ENCODE measurements around the gene ZNF541.
"Not testable (repeated sequence)": the region's sequence is repeated elsewhere in the genome, so short reads cannot be mapped to it uniquely, and the experiment has no call there.

Gene ZNF541

GRCh38 chr19:47598407-47599349 is 25.7 kb upstream of the ZNF541 start:
- Histone ChIP-seq H3K4me3 (ENCODE audit: low read length) (peak overlapping the region; percentile 82), H3K4me2 (ENCODE audit: low read length) (peak overlapping the region; percentile 94), H3K27me3 (ENCODE audit: control insufficient read depth, insufficient read depth, low read length) (no peaks in the 10 kb centered on the region), H3K9ac (ENCODE audit: low read depth, low read length) (peak overlapping the region; percentile 89), H3K36me3 (ENCODE audit: insufficient read depth, low read length) (no peaks in the 10 kb centered on the region), H3K9me3 (replicated peaks; ENCODE audit: low read length) (no peaks in the 10 kb centered on the region), H3K4me1 (ENCODE audit: control insufficient read depth, insufficient read depth, low read length) (peaks cover 22% of the 10 kb centered on the region)

DNA sequence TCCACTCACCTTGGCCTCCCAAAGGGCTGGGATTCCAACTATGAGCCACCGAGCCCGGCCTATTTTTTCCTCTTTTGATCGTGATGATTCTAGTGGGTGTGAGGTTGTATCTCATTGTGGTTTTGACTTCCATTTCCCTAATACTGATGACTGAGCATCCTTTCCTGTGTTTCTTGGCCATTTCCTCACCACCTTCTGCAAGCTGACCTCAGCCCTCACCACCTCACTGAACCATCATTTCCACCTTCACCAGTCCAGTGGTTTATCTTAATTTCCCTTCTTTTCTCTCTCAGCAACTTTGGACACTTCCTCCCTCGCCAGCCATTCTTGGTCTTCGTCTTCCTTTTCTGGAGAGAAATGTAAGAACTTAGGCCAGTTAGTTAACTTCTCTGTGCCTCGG is 23.0 kb upstream of the ZNF541 start:
- H3K9ac ChIP-seq (ENCODE audit: low read depth, low read length): no peak overlapping the region
- H3K4me2 ChIP-seq (ENCODE audit: low read length): no peak overlapping the region
- H3K4me1 ChIP-seq (ENCODE audit: control insufficient read depth, insufficient read depth, low read length): peaks cover 22% of the 10 kb centered on the region
- H3K9me3 ChIP-seq (replicated peaks; ENCODE audit: low read length): no peaks in the 10 kb centered on the region
- H3K27me3 ChIP-seq (ENCODE audit: control insufficient read depth, insufficient read depth, low read length): no peaks in the 10 kb centered on the region
- no peaks in the 10 kb centered on the region for H3K36me3 ChIP-seq (ENCODE audit: insufficient read depth, low read length)
- H3K4me3 ChIP-seq (ENCODE audit: low read length): no peak overlapping the region

DNA sequence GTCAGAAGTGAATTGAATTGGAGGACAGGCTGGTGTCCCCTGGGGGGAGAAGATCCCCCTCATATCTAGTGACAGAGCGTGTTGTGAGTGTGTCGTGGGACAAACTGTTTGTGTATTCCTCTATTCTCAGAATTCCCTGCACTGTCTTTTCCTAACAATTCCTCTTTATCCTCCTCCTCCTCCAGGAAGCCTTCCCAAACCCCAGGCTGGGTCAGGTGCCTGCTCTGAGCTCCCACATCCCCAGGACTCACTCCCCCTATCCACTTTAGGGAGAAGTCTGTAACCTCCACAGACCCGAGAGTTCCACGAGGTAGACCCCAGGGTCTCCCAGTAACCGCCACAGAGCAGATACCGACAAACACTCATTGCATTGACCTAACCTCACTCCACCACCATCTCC is 20.9 kb upstream of the ZNF541 start:
- peaks cover 12% of the 10 kb centered on the region for H3K4me1 ChIP-seq (ENCODE audit: control insufficient read depth, insufficient read depth, low read length)

DNA sequence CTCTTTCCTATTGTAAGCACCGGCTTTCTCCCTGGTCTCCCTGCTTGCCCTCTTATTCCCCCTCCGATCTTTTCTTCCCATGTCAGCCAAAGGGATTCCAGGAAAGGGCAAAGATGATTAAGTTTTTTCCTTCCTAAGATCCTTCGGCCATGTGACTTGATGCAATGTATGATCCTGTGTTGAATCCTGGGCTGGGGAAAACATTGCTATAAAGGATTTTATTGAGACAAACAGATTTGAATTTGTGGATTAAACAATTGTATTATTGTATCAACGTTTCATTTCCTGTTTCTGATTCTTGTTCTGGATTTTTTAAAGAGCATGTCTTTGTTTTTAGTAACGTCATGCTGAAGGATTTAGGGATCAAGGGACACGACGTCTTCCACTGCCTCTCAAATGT is 16.9 kb upstream of the ZNF541 start:
- Histone ChIP-seq H3K4me1 (ENCODE audit: control insufficient read depth, insufficient read depth, low read length) (no peaks in the 10 kb centered on the region), H3K4me3 (ENCODE audit: low read length) (no peak overlapping the region), H3K9me3 (replicated peaks; ENCODE audit: low read length) (peaks cover 5% of the 10 kb centered on the region), H3K36me3 (ENCODE audit: insufficient read depth, low read length) (no peaks in the 10 kb centered on the region), H3K27me3 (ENCODE audit: control insufficient read depth, insufficient read depth, low read length) (no peaks in the 10 kb centered on the region), H3K9ac (ENCODE audit: low read depth, low read length) (no peak overlapping the region), H3K4me2 (ENCODE audit: low read length) (no peak overlapping the region)

More for the DNA sequence above, 20.9 kb upstream of the ZNF541 start:
- H3K36me3 ChIP-seq (ENCODE audit: insufficient read depth, low read length): no peaks in the 10 kb centered on the region
- no peak overlapping the region for H3K4me2 ChIP-seq (ENCODE audit: low read length)
- no peak overlapping the region for H3K9ac ChIP-seq (ENCODE audit: low read depth, low read length)
- H3K9me3 ChIP-seq (replicated peaks; ENCODE audit: low read length): no peaks in the 10 kb centered on the region
- no peaks in the 10 kb centered on the region for H3K27me3 ChIP-seq (ENCODE audit: control insufficient read depth, insufficient read depth, low read length)
- no peak overlapping the region for H3K4me3 ChIP-seq (ENCODE audit: low read length)

GRCh38 chr19:47587295-47587694 is 14.3 kb upstream of the ZNF541 start:
- H3K4me1 ChIP-seq (ENCODE audit: control insufficient read depth, insufficient read depth, low read length): no peaks in the 10 kb centered on the region
- H3K27me3 ChIP-seq (ENCODE audit: control insufficient read depth, insufficient read depth, low read length): no peaks in the 10 kb centered on the region

DNA sequence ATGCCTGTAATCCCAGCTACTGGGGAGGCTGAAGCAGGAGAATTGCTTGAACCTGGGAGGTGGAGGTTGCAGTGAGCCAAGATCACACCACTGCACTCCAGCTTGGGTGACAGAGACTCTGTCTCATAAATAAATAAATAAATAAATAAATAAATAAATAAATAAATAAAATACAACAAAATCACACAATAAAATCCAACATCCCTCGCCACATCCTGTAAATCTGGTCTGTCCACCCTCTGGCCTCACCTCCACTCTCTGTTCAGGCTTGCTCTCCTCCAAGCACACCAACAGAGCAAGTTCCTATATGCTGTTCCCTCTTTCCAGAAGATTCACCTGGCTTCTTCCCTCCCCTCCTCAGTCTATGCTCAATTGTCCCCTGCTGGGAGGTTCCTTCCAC is 10.2 kb upstream of the ZNF541 start:
- H3K9me3 ChIP-seq (replicated peaks; ENCODE audit: low read length); H3K4me2 ChIP-seq (ENCODE audit: low read length): not testable (repeated sequence)

More at GRCh38 chr19:47587295-47587694, 14.3 kb upstream of the ZNF541 start:
- no peak overlapping the region for H3K4me3 ChIP-seq (ENCODE audit: low read length)
- H3K36me3 ChIP-seq (ENCODE audit: insufficient read depth, low read length): no peaks in the 10 kb centered on the region
- H3K9ac ChIP-seq (ENCODE audit: low read depth, low read length): no peak overlapping the region
- no peak overlapping the region for H3K4me2 ChIP-seq (ENCODE audit: low read length)
- H3K9me3 ChIP-seq (replicated peaks; ENCODE audit: low read length): peaks cover 5% of the 10 kb centered on the region

DNA sequence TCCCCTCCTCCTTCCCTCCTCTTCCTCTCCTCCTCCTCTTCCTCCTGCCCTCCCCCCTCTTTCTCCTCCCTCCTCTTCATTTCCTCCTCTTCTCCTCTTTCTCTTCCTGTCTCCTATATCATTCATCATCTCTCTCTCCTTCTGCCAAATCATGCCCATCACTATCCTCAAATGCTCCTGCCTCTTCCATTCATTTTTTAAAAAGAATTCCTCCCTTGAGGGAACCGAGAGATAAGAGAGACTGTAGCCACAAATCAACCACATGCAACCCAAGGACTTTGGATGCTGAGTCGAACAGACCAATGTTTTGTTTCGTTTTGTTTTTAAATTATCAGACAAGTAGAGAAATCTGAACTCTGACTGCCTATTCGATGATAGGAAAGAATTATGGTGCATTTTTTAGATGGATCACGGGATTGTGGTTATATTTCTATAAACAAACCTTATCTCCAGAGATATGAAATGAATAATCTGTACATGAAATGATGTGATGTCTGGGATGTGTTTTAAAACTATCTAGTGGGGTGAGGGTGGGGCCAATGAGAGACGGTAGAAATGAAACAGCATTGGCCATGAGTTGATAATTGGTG is 9.5 kb upstream of the ZNF541 start:
- Histone ChIP-seq H3K4me3 (ENCODE audit: low read length) (no peak overlapping the region), H3K9me3 (replicated peaks; ENCODE audit: low read length) (peaks cover 5% of the 10 kb centered on the region), H3K27me3 (ENCODE audit: control insufficient read depth, insufficient read depth, low read length) (no peaks in the 10 kb centered on the region)

More for the DNA sequence above, 10.2 kb upstream of the ZNF541 start:
- not testable (repeated sequence) for H3K36me3 ChIP-seq (ENCODE audit: insufficient read depth, low read length); H3K9ac ChIP-seq (ENCODE audit: low read depth, low read length); H3K4me3 ChIP-seq (ENCODE audit: low read length); H3K4me1 ChIP-seq (ENCODE audit: control insufficient read depth, insufficient read depth, low read length); H3K27me3 ChIP-seq (ENCODE audit: control insufficient read depth, insufficient read depth, low read length)

DNA sequence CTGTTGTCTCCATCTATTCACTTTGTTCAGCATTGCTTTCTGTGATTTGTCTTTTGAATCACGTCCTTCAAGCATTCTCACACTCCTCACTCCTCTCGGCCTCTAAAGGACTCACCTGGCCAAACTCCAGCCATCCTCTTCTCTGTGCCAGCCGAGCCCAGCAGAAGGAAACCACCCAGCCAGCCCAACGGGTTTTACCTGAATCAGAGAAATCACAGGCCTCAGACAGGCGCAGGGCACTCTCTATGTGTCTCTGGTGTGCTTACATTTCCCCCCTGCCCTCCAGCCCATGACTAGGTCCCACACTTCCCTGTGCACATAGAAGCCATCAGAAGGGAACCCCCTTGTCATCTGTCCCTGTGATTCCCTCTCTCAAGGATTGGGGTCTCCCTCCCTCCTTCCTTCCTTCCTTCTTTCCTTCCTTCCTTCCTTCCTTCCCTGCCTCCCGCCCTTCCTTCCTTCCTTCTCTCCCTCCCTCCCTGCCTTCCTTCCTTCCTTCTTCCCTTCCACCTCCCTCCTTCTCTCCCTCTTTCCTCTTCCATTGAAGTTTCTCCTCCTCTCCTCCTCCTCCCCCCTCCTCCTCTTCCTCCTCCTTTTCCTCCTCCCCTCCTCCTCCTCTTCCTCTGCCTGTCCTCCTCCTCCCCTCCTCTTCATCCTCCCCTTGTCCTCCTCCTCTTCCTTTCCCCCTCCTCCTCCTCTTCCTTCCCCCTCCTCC is 8.8 kb upstream of the ZNF541 start:
- H3K27me3 ChIP-seq (ENCODE audit: control insufficient read depth, insufficient read depth, low read length): no peaks in the 10 kb centered on the region
- H3K4me2 ChIP-seq (ENCODE audit: low read length): no peak overlapping the region
- no peaks in the 10 kb centered on the region for H3K4me1 ChIP-seq (ENCODE audit: control insufficient read depth, insufficient read depth, low read length)
- H3K9ac ChIP-seq (ENCODE audit: low read depth, low read length): no peak overlapping the region
- peaks cover 5% of the 10 kb centered on the region for H3K9me3 ChIP-seq (replicated peaks; ENCODE audit: low read length)
- no peaks in the 10 kb centered on the region for H3K36me3 ChIP-seq (ENCODE audit: insufficient read depth, low read length)
- no peak overlapping the region for H3K4me3 ChIP-seq (ENCODE audit: low read length)

More for the DNA sequence above, 9.5 kb upstream of the ZNF541 start:
- Histone ChIP-seq H3K4me2 (ENCODE audit: low read length) (peak overlapping the region; percentile 13), H3K9ac (ENCODE audit: low read depth, low read length) (no peak overlapping the region), H3K36me3 (ENCODE audit: insufficient read depth, low read length) (no peaks in the 10 kb centered on the region), H3K4me1 (ENCODE audit: control insufficient read depth, insufficient read depth, low read length) (no peaks in the 10 kb centered on the region)

DNA sequence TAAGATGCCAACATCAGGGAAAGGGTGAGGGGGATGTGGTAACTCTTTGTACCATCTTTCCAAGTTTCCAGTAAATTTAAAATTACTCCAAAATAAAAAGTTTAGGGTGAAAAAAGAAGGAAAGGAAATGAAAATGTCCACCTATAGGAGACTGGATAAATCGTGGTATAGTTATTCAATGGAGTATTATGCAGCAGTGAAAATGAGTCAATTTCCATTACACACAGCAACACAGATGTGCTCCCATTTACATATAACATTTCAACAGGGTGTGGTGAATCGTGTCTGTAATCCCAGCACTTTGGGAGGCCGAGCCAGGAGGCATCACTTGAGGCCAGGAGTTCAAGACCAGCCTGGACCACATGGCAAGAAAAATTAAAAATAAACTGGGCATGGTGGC is 7.4 kb upstream of the ZNF541 start:
- Histone ChIP-seq H3K36me3 (ENCODE audit: insufficient read depth, low read length) (no peaks in the 10 kb centered on the region), H3K4me3 (ENCODE audit: low read length) (no peak overlapping the region), H3K27me3 (ENCODE audit: control insufficient read depth, insufficient read depth, low read length) (no peaks in the 10 kb centered on the region), H3K9me3 (replicated peaks; ENCODE audit: low read length) (no peaks in the 10 kb centered on the region), H3K4me2 (ENCODE audit: low read length) (no peak overlapping the region), H3K4me1 (ENCODE audit: control insufficient read depth, insufficient read depth, low read length) (no peaks in the 10 kb centered on the region), H3K9ac (ENCODE audit: low read depth, low read length) (no peak overlapping the region)

DNA sequence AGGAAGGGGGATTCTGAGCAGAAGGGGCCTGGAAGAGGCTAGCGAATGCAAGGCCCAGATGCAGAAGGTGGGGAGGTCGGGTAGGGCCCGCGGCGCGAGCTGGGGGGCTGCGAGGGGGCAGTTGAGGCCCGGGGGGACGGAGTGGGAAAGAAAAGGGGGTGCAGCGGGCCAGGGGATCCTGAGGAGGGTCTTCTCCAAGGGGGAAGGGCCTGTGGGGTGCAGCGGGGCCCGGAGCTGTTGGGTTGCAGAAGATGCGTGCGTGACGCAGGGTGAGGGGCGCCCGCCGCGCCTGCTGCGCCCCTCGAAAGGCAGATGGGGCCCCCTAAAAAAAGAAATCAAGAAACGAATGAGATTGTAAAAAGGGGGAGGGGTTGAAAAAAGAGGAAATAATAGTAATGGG is 313 bp downstream of the ZNF541 start:
- H3K4me2 ChIP-seq (ENCODE audit: low read length): peak overlapping the region; percentile 80
- peak overlapping the region; percentile 65 for H3K4me3 ChIP-seq (ENCODE audit: low read length)
- H3K36me3 ChIP-seq (ENCODE audit: insufficient read depth, low read length): no peaks in the 10 kb centered on the region
- no peaks in the 10 kb centered on the region for H3K9me3 ChIP-seq (replicated peaks; ENCODE audit: low read length)
- peaks cover 20% of the 10 kb centered on the region for H3K27me3 ChIP-seq (ENCODE audit: control insufficient read depth, insufficient read depth, low read length)
- no peak overlapping the region for H3K9ac ChIP-seq (ENCODE audit: low read depth, low read length)
- no peaks in the 10 kb centered on the region for H3K4me1 ChIP-seq (ENCODE audit: control insufficient read depth, insufficient read depth, low read length)

- Histone ChIP-seq H3K4me3 (ENCODE audit: low read length) (no peak overlapping the region), H3K27me3 (ENCODE audit: control insufficient read depth, insufficient read depth, low read length) (peaks cover 20% of the 10 kb centered on the region), H3K9me3 (replicated peaks; ENCODE audit: low read length) (no peaks in the 10 kb centered on the region), H3K4me1 (ENCODE audit: control insufficient read depth, insufficient read depth, low read length) (no peaks in the 10 kb centered on the region), H3K4me2 (ENCODE audit: low read length) (no peak overlapping the region), H3K36me3 (ENCODE audit: insufficient read depth, low read length) (no peaks in the 10 kb centered on the region), H3K9ac (ENCODE audit: low read depth, low read length) (no peak overlapping the region)
Measured at GRCh38 chr19:47569331-47569730, 3.6 kb downstream of the ZNF541 start.

Data from skeletal muscle satellite cell (primary cell).